GM13976 (cell line): ENCODE measurements around the gene SBSN.

ENCODE experiments used
- DNase-seq: peaks from one replicate; pipeline ENCODE4 v3.0.0; 2012; ENCODE audit warnings: low spot score
- in situ Hi-C: fragments of 300-500 bp; cut with MboI; formaldehyde crosslinking; loops from one replicate; pipeline ENCODE4 v1.12.0; 2022; ENCODE audit warnings: low sequenced_read_pairs, mixed read lengths, inconsistent platforms; ENCODE audit not compliant: unreplicated experiment
- TF ChIP-seq, protein P1 (sequence below): IDR thresholded peaks from 2 replicates; pipeline ENCODE4 v1.5.1; 2012; ENCODE audit warnings: borderline replicate concordance, mild to moderate bottlenecking; ENCODE audit not compliant: insufficient read depth; ENCODE audit errors: extremely low read depth, missing control alignments, control extremely low read depth

SBSN gene

GRCh38 chr19:35562776-35563175 lies 34.7 kb upstream of the SBSN start:
- in situ Hi-C loops: no loop called here
- TF ChIP-seq, protein P1, sequence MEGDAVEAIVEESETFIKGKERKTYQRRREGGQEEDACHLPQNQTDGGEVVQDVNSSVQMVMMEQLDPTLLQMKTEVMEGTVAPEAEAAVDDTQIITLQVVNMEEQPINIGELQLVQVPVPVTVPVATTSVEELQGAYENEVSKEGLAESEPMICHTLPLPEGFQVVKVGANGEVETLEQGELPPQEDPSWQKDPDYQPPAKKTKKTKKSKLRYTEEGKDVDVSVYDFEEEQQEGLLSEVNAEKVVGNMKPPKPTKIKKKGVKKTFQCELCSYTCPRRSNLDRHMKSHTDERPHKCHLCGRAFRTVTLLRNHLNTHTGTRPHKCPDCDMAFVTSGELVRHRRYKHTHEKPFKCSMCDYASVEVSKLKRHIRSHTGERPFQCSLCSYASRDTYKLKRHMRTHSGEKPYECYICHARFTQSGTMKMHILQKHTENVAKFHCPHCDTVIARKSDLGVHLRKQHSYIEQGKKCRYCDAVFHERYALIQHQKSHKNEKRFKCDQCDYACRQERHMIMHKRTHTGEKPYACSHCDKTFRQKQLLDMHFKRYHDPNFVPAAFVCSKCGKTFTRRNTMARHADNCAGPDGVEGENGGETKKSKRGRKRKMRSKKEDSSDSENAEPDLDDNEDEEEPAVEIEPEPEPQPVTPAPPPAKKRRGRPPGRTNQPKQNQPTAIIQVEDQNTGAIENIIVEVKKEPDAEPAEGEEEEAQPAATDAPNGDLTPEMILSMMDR: no peak
- DNase-seq: no peak

DNA sequence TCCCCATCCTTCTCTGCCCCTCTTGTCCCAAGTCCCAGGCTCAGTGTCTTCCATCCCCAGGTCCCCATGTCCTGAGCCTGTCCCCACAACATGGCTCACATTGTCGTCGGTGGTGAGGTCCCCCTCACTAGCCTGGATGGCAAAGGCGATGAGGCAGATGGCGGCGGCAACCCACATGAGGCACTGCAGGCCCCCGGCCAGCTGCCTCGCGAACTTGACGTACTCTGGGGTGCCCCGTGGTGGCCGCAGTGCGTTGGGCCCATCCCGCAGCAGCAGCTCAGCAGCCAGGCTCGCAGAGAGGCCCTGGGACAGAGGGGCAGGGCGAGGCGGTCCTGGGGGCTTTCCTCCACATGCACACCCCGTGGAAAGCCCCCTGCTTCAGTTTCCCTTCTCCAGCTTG lies 34.2 kb upstream of the SBSN start:
- DNase-seq: no peak
- in situ Hi-C loops: no loop called here
- TF ChIP-seq, protein P1: no peak

DNA sequence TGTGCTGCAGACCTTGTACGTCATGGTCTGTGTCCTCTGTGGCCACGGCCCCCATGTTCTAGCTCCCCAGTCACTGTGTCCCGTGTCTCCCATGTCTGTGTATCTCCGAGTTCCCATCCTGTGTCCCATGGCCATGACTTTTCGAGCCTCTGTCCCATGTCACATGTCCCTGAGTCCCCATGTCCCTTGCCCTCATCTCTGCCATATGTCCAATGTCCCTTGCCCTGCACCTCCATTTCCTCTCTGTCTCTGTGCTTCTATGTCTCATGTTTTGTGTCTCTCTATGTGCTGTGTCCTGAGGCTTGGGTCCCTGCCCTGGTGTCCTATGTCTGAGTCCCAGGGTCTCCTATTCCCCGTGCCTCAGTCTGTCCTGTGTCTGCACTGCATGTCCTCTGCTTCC lies 33.3 kb upstream of the SBSN start:
- DNase-seq: no peak
- TF ChIP-seq, protein P1: no peak
- in situ Hi-C loops: no loop called here

DNA sequence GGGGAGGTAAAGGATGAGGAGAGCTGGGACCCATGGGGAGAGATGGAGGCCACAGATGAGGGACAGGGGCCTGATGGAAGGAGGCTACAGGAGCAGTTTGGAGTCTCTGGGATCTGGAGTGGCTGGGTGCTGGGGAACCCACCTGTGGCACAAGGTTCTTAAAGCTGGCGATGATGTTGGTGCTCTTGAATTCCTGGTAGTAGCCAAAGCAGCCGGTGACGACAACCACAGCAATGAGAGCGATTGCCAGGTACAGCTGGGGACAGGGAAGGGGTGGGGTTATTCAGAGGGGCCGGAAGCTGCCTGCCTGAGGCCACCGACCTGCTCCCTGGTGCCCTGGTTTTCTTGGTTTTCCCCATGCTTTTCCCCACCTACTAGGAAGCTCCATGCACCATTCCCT lies 32.6 kb upstream of the SBSN start:
- in situ Hi-C loops: no loop called here
- TF ChIP-seq, protein P1: no peak
- DNase-seq: no peak

GRCh38 chr19:35560271-35560670 lies 32.2 kb upstream of the SBSN start:
- TF ChIP-seq, protein P1: no peak
- in situ Hi-C loops: no loop called here
- no peak for DNase-seq

- in situ Hi-C loops: no loop called here
- no peak for DNase-seq
These were observed 31.7 kb upstream of the SBSN start for GRCh38 chr19:35559781-35560180.

More at GRCh38 chr19:35559781-35560180, 31.7 kb upstream of the SBSN start:
- TF ChIP-seq, protein P1: no peak
